IMR-90 (cell line): ENCODE measurements around the gene PRR14L. TPM values are rescaled to one million over a fixed set of nuclear protein-coding genes. Genes with fewer than 3 reads are reported as not detected.

Experiments
- BHLHE40 ChIP-seq: fragments of 150-350 bp; IDR thresholded peaks from 2 replicates; pipeline ENCODE4 v1.6.1; 2016; ENCODE audit warnings: mild to moderate bottlenecking, low read depth, low read length
- MXI1 ChIP-seq: IDR thresholded peaks from 2 replicates; pipeline ENCODE4 v1.6.1; 2012; ENCODE audit warnings: low read depth, mild to moderate bottlenecking, low read length, moderate library complexity, borderline replicate concordance
- POLR2A ChIP-seq: IDR thresholded peaks from 2 replicates; pipeline ENCODE4 v1.6.1; 2012; ENCODE audit warnings: mild to moderate bottlenecking, low read depth, low read length
- polyA plus RNA-seq, 3 experiments: library from polyadenylated mRNA; depleted of rRNA; stranded (reverse); fragments of >200 nt; gene quantifications; 2 replicates each; pipeline ENCODE4 v1.2.3, GENCODE V29; 2012; ENCODE audit warnings: low replicate concordance in 1 of 3
- total RNA-seq: library from RNA; depleted of rRNA; stranded (reverse); fragments of >200 nt; gene quantifications from 2 replicates; pipeline ENCODE4 v1.2.3, GENCODE V29; 2012
- TF ChIP-seq, protein P1 (sequence below): conservative IDR thresholded peaks from 2 replicates; pipeline ENCODE4 v1.5.1; 2012; ENCODE audit warnings: mild to moderate bottlenecking, low read depth, low read length, improper control_type of control experiment

The PRR14L gene
- total and polyA plus RNA-seq, 2 of the 4 experiments (the other 2 are of a cell fraction) = 9.0 to 19.7 TPM

DNA sequence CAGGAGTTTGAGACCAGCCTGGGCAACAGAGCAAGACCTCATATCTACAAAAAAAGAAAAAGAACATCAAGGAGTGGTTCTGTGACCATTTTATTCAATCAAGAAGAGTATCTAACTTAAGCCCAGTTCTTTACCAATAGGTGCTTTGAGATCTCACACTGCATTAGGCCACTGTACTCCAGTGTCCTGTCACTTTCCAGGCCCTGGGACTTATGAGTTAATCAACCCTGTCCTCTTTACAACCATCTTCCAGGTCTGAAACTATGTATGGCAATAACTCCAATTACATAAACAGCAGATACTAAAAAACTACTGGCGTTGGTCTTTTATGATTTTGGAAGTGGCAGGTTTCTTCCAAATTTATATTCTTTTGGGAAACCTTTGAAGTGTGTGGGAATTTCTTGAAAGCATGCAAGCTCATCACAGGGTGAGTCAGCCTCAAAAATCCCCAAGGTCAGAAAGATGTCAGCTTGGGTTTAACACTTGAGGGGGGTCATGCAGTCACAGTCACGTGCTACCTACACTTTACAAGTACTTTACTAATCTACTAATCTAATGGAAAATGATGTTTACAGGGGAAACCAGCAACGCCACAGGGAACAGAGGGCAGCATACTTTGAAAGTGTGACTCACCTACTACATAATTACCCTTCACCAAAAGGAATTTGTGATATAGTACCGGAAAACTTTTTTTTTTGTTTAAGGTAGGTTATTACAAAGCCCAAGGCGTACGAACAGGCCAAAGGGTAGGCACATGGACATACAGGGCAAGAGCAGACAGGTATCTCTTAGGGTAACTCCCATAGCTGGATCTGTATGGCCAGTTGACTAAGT is 103.5 kb downstream of the PRR14L start (continued):
- TF ChIP-seq, protein P1, sequence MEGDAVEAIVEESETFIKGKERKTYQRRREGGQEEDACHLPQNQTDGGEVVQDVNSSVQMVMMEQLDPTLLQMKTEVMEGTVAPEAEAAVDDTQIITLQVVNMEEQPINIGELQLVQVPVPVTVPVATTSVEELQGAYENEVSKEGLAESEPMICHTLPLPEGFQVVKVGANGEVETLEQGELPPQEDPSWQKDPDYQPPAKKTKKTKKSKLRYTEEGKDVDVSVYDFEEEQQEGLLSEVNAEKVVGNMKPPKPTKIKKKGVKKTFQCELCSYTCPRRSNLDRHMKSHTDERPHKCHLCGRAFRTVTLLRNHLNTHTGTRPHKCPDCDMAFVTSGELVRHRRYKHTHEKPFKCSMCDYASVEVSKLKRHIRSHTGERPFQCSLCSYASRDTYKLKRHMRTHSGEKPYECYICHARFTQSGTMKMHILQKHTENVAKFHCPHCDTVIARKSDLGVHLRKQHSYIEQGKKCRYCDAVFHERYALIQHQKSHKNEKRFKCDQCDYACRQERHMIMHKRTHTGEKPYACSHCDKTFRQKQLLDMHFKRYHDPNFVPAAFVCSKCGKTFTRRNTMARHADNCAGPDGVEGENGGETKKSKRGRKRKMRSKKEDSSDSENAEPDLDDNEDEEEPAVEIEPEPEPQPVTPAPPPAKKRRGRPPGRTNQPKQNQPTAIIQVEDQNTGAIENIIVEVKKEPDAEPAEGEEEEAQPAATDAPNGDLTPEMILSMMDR = no peak
- no peak for TF ChIP-seq POLR2A
- TF ChIP-seq MXI1 = no peak
- TF ChIP-seq BHLHE40 = peak; percentile 100
